ENCODE data around the gene REEP1. TPM values are rescaled to one million over a fixed set of nuclear protein-coding genes. Genes with fewer than 3 reads are reported as not detected.

Gene REEP1
- total and polyA plus RNA-seq, 2 of the 4 experiments (the other 2 are of a cell fraction): under 0.01 to 0.03 TPM

DNA sequence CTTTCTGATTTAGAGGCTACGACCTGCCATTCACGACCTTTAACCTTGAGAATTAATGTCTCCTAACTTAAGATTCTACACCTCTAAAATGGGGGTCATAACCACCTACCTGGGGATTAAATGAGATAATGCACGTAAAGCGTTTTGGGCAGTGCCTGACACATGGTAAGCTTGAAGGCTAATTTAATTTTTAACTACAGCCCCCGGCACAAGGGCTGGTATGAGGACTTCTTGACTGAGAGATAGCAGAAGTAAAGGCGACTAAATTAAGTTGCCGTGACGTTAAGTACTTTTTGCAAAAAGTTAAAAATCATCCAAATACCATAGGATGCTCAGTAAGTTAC, 137.6 kb downstream of the REEP1 start:
- in situ Hi-C loops (cut with MboI; ENCODE audit: low sequenced_read_pairs) (no loop called here), dilution Hi-C loops (cut with HindIII; ENCODE audit: low sequenced_read_pairs, unreplicated experiment) (no loop called here), intact Hi-C loops (cut with micrococcal nuclease) (loop anchor here (2.0 kb wide), 1 partner anchor 243 kb away; no protein-coding TSS in a partner anchor)
- 0 out of 2 replicates have a peak, but pooled peaks cover 1% of the 10 kb centered on the region for H3K4me1 ChIP-seq (ENCODE audit: control insufficient read depth, insufficient read depth, low read length)
- ChIA-PET POLR2A (ENCODE audit: unreplicated experiment) (no interaction called here), CTCF (no interaction called here)
- H2BK120ac ChIP-seq (ENCODE audit: low read depth, low read length): no peak overlapping the region
- H3K4me2 ChIP-seq (ENCODE audit: low read depth, low read length): peak overlapping the region; percentile 97
- TF ChIP-seq MAFK (IDR thresholded peaks at IDR 0.05; ENCODE audit: low read depth, low read length) (no peak), RAD21 (IDR thresholded peaks at IDR 0.05; ENCODE audit: low read length) (no peak)
- no peak overlapping the region for H2AK5ac ChIP-seq (ENCODE audit: low read depth, low read length)
- peak overlapping the region; percentile 94 for H2AFZ ChIP-seq (replicated peaks; ENCODE audit: low read length, poor library complexity)
- peak overlapping the region; percentile 93 for H3K14ac ChIP-seq (replicated peaks; ENCODE audit: low read depth, low read length)
- H3K23ac ChIP-seq (ENCODE audit: low read depth, low read length): peak overlapping the region; percentile 48; the same call in 1 of the 2 replicates
- no peaks in the 10 kb centered on the region for H3K27me3 ChIP-seq (ENCODE audit: control insufficient read depth, insufficient read depth, low read length)
- no peak for ATAC-seq (ENCODE audit: low read depth)
- no CpG with 5 or more reads among the region's 8 CpGs for WGBS, 2 experiments (ENCODE audit: extremely low coverage in 2 of 2, insufficient read length in 1 of 2)
- H3K9me1 ChIP-seq (ENCODE audit: insufficient read depth, low read length): peaks cover 2% of the 10 kb centered on the region; the same call in 1 of the 2 replicates
- peak overlapping the region; percentile 60 to 96 for H4K8ac ChIP-seq (ENCODE audit: low read depth in 2 of 2, low read length in 2 of 2)
- no peak overlapping the region for H2BK15ac ChIP-seq (ENCODE audit: low read depth, low read length)
- H4K91ac ChIP-seq (ENCODE audit: insufficient read depth, low read depth, low read length): peak overlapping the region; percentile 70; the same call in 1 of the 2 replicates
- no peak overlapping the region for H2BK20ac ChIP-seq (ENCODE audit: low read depth, low read length)
- H4K20me1 ChIP-seq (ENCODE audit: insufficient read depth, low read length): peaks cover 4% of the 10 kb centered on the region
- no peak overlapping the region for H3K18ac ChIP-seq (ENCODE audit: low read depth, low read length)
- H2BK5ac ChIP-seq (ENCODE audit: low read depth, low read length, poor library complexity, severe bottlenecking): no peak overlapping the region
- H3K79me1 ChIP-seq (ENCODE audit: low read depth in 1 of 2, low read length in 2 of 2): peaks cover 21 to 36% of the 10 kb centered on the region in 2 experiments
- H4K5ac ChIP-seq (ENCODE audit: low read depth, low read length): peak overlapping the region; percentile 63
- H3K56ac ChIP-seq (ENCODE audit: extremely low read depth, insufficient read depth, low read length): peak overlapping the region; percentile 81
- peak overlapping the region; percentile 78 for H3K4ac ChIP-seq (ENCODE audit: low read depth, low read length)
- peak overlapping the region; percentile 69 for H2AK9ac ChIP-seq (replicated peaks; ENCODE audit: low read depth, low read length, poor library complexity)
- H3K9ac ChIP-seq (ENCODE audit: low read depth, low read length): peak overlapping the region; percentile 90
- H3K9me3 ChIP-seq (ENCODE audit: control insufficient read depth, insufficient read depth, low read length): no peaks in the 10 kb centered on the region
- no peak for DNase-seq
- no peaks in the 10 kb centered on the region for H3K36me3 ChIP-seq (ENCODE audit: control insufficient read depth, insufficient read depth, low read length)
- peak overlapping the region; percentile 58 for H3K27ac ChIP-seq (ENCODE audit: insufficient read depth, low read length)
- H3K4me3 ChIP-seq (ENCODE audit: insufficient read depth, low read depth, low read length): peak overlapping the region; percentile 64
- no TSS peak for BruUV-seq (replicated peaks)

Measured in IMR-90 (cell line).